C4-2B (cell line): ENCODE measurements around the gene CNTNAP1.

Experiments
- H3K27ac ChIP-seq: fragments of 450-650 bp; 2 replicates; pipeline ENCODE4 v1.5.1; 2017
- CTCF ChIP-seq: fragments of 450-650 bp; conservative IDR thresholded peaks from 2 replicates; pipeline ENCODE4 v1.5.1; 2017; ENCODE audit warnings: mild to moderate bottlenecking
- ZFX ChIP-seq: fragments of 450-650 bp; IDR thresholded peaks from 2 replicates; pipeline ENCODE4 v1.6.1; 2017

Gene CNTNAP1

GRCh38 chr17:42704490-42704836, 22.1 kb downstream of the CNTNAP1 start:
- TF ChIP-seq CTCF (no peak), ZFX (no peak)
- no peak overlapping the region for H3K27ac ChIP-seq

- TF ChIP-seq ZFX (no peak), CTCF (no peak)
- no peak overlapping the region for H3K27ac ChIP-seq
Measured at GRCh38 chr17:42704837-42705494, 22.6 kb downstream of the CNTNAP1 start.

- TF ChIP-seq CTCF: no peak
- TF ChIP-seq ZFX: no peak
- H3K27ac ChIP-seq: no peak overlapping the region
Measured at GRCh38 chr17:42706732-42707131, 24.4 kb downstream of the CNTNAP1 start.

- TF ChIP-seq CTCF: no peak
- no peak for TF ChIP-seq ZFX
- no peak overlapping the region for H3K27ac ChIP-seq
Measured at GRCh38 chr17:42708588-42708987, 26.3 kb downstream of the CNTNAP1 start.

GRCh38 chr17:42709561-42709960, 27.2 kb downstream of the CNTNAP1 start:
- no peak overlapping the region for H3K27ac ChIP-seq

GRCh38 chr17:42720996-42721583, 38.8 kb downstream of the CNTNAP1 start:
- H3K27ac ChIP-seq: no peak overlapping the region
- TF ChIP-seq ZFX (no peak), CTCF (peak; percentile 87)

More at GRCh38 chr17:42709561-42709960, 27.2 kb downstream of the CNTNAP1 start:
- no peak for TF ChIP-seq CTCF

GRCh38 chr17:42723636-42724035, 41.3 kb downstream of the CNTNAP1 start:
- TF ChIP-seq ZFX (no peak), CTCF (no peak)
- no peak overlapping the region for H3K27ac ChIP-seq
